PC-3 (cell line): Measurements from ENCODE around the gene DAND5.

Source experiments
- CTCF ChIP-seq: fragments of 300-600 bp; sonication (generic); conservative IDR thresholded peaks from 2 replicates; pipeline ENCODE4 v1.5.1; 2017; ENCODE audit warnings: antibody characterized with exemption, low read depth, mild to moderate bottlenecking, low read length
- EZH2 ChIP-seq: fragments of 300-600 bp; sonication (generic); IDR thresholded peaks from one replicate; pipeline ENCODE4 v1.6.1; 2017; ENCODE audit warnings: antibody characterized with exemption, mild to moderate bottlenecking, low read length; ENCODE audit not compliant: unreplicated experiment
- EZH2phosphoT487 ChIP-seq: fragments of 300-600 bp; sonication (generic); IDR thresholded peaks from 2 replicates; pipeline ENCODE4 v1.6.1; 2018; ENCODE audit warnings: mild to moderate bottlenecking, antibody characterized with exemption, low read length, borderline replicate concordance

GRCh38 chr19:13016628-13017305 lies 47.4 kb downstream of the DAND5 start:
- TF ChIP-seq EZH2phosphoT487 (no peak), EZH2 (no peak), CTCF (no peak)
